ENCODE data around the gene RHOBTB3. TPM values are rescaled to one million over a fixed set of nuclear protein-coding genes. Genes with fewer than 3 reads are reported as not detected.

RHOBTB3 gene, protein sequence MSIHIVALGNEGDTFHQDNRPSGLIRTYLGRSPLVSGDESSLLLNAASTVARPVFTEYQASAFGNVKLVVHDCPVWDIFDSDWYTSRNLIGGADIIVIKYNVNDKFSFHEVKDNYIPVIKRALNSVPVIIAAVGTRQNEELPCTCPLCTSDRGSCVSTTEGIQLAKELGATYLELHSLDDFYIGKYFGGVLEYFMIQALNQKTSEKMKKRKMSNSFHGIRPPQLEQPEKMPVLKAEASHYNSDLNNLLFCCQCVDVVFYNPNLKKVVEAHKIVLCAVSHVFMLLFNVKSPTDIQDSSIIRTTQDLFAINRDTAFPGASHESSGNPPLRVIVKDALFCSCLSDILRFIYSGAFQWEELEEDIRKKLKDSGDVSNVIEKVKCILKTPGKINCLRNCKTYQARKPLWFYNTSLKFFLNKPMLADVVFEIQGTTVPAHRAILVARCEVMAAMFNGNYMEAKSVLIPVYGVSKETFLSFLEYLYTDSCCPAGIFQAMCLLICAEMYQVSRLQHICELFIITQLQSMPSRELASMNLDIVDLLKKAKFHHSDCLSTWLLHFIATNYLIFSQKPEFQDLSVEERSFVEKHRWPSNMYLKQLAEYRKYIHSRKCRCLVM
- 79.7 TPM for total RNA-seq
- long read RNA-seq, full-length matches to known transcripts = 27 of 72 reads
- long read RNA-seq, partial matches to known transcripts = 19 of 72 reads
- long read RNA-seq, other reads (novel, unspliced or antisense) = 26 of 72 reads

DNA sequence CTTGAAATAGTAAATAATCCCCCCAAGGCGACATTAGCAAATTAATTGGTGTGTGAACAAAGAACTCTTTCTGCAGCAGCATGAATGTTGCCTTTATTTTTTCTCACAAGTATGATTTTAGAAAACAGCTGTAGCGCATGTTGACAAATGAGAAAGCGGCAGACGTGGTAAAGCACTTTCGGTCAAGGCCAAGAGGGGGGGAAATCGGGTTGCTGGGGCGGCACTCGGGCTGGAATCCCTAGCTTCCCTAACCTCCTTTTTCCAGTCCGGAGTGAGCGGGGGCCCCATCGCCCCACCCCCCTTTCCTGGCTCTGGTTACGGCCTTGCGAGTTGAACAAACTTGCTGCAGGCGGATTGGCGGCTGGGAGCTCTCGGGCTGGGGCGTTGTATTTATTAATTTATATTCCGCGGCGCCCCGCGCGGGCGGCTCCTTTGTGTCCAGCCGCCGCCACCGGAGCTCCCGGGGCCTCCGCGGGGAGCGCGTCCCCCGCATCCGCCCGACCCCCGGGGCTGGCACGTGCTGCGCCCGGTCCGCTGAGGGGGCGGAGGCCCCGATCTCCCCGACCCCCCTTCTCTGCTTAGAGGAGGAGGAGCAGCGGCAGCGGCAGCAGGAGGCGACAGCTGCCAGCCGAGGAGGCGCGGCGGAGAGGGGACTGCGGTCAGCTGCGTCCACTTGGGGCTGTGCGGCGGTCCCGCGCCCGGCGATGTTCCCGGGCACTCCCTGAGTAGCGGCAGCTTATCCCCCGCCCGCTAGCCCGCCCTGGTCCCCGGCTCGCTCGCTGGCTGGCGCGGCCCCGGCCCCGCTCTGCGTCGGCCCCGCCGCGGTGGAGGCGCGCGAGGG is at the start of gene RHOBTB3:
Gene RHOBTB3 (plus strand): TSS at position 607 of the 841 bp plus-strand sequence. CDS start 347 bp downstream, outside the sequence.
- Histone ChIP-seq H3K4me1 (peaks cover 90% of the 10 kb centered on the region), H3K27me3 (ENCODE audit: low read depth) (no peaks in the 10 kb centered on the region), H3K9me3 (replicated peaks) (no peaks in the 10 kb centered on the region), H3K36me3 (no peaks in the 10 kb centered on the region), H3K27ac (replicated peaks) (peak within 1 kb of the TSS; percentile 97), H3K4me3 (peak within 1 kb of the TSS; percentile 89)
- DNase-seq = peak; percentile 93
- intact Hi-C loops (cut with micrococcal nuclease) = loop anchor here (10.0 kb wide), 1 partner anchor 66 kb away; no protein-coding TSS in a partner anchor
- TF ChIP-seq, protein P1, sequence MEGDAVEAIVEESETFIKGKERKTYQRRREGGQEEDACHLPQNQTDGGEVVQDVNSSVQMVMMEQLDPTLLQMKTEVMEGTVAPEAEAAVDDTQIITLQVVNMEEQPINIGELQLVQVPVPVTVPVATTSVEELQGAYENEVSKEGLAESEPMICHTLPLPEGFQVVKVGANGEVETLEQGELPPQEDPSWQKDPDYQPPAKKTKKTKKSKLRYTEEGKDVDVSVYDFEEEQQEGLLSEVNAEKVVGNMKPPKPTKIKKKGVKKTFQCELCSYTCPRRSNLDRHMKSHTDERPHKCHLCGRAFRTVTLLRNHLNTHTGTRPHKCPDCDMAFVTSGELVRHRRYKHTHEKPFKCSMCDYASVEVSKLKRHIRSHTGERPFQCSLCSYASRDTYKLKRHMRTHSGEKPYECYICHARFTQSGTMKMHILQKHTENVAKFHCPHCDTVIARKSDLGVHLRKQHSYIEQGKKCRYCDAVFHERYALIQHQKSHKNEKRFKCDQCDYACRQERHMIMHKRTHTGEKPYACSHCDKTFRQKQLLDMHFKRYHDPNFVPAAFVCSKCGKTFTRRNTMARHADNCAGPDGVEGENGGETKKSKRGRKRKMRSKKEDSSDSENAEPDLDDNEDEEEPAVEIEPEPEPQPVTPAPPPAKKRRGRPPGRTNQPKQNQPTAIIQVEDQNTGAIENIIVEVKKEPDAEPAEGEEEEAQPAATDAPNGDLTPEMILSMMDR (IDR thresholded peaks at IDR 0.05; ENCODE audit: borderline replicate concordance) = no peak

DNA sequence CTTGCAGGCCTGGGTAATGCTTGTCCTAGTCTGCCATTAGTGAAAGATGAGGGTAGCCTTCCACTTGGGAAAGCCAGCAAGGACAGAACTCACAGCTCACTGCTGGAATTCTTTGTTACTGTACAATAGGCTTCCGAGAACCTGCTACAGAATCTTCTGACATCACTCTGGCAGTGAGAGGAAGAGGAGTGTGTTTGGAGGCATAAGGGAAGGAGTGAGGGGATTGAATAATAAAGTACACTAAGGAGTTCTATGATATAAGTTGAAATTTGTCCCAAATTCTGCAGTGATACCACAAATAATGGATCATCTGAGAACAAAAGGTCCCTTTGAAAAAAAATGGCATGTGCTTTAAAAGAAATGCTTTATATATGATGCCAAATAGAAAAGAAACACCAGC is 48.2 kb upstream of the RHOBTB3 start, which contains the start of gene SPATA9:
Gene SPATA9 (minus strand): TSS at position 101 of the 400 bp plus-strand sequence. CDS start 137 bp downstream, outside the sequence.
- DNase-seq = no peak
- no peaks in the 10 kb centered on the region for H3K9me3 ChIP-seq (replicated peaks)
- no peak within 1 kb of the TSS for H3K4me3 ChIP-seq
- H3K36me3 ChIP-seq = no peaks in the 10 kb centered on the region
- intact Hi-C loops (cut with micrococcal nuclease) = no loop called here
- no peak within 1 kb of the TSS for H3K27ac ChIP-seq (replicated peaks)
- peaks cover 7% of the 10 kb centered on the region for H3K4me1 ChIP-seq
- TF ChIP-seq, protein P1 (IDR thresholded peaks at IDR 0.05; ENCODE audit: borderline replicate concordance) = no peak
- no peaks in the 10 kb centered on the region for H3K27me3 ChIP-seq (ENCODE audit: low read depth)

DNA sequence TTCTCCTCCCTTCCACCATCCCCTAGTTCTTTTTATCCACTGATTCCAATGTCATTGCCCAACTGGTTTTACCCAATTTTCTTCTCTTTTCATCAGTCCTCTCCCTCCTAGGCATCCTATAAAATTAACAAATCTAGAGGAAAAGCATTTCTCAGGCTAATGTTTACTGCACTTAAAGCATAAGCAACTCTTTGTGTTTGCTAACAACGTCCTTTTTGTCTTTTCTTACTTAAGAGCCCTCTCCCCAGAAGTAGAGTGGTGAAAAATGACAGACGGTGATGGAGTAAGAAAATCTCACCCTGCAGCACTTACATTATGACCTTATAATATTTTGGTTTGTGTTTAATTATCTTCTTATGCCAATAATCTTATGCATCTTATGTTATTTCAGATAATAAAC is 46.8 kb upstream of the RHOBTB3 start:
- DNase-seq = no peak
- intact Hi-C loops (cut with micrococcal nuclease) = no loop called here
- Histone ChIP-seq H3K4me1 (peaks cover 7% of the 10 kb centered on the region), H3K36me3 (no peaks in the 10 kb centered on the region), H3K27me3 (ENCODE audit: low read depth) (no peaks in the 10 kb centered on the region), H3K4me3 (no peak overlapping the region), H3K9me3 (replicated peaks) (no peaks in the 10 kb centered on the region), H3K27ac (replicated peaks) (no peak overlapping the region)
- TF ChIP-seq, protein P1 (IDR thresholded peaks at IDR 0.05; ENCODE audit: borderline replicate concordance) = no peak

DNA sequence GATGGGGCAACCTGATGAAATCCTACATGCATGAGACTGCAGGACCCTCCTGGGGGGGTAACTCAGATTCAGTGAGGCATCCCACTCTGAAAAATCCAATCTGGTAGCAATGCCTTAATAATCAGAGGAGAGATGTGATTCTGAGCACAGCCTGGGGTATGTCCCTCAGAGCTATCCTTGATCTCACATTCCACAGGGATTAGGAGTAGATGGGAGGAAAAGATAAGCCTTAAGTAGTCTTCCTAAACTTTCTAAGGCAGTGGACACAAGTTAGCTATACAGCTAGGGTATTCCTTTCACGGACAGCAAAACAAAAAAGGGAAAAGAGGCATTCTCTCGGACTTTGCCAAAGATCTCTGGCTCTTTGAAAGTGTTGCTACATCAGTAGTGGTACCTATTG is 44.5 kb upstream of the RHOBTB3 start:
- Histone ChIP-seq H3K4me1 (peaks cover 7% of the 10 kb centered on the region), H3K27me3 (ENCODE audit: low read depth) (no peaks in the 10 kb centered on the region), H3K4me3 (no peak overlapping the region), H3K27ac (replicated peaks) (no peak overlapping the region), H3K36me3 (no peaks in the 10 kb centered on the region), H3K9me3 (replicated peaks) (no peaks in the 10 kb centered on the region)
- intact Hi-C loops (cut with micrococcal nuclease) = no loop called here
- TF ChIP-seq, protein P1 (IDR thresholded peaks at IDR 0.05; ENCODE audit: borderline replicate concordance) = no peak
- no peak for DNase-seq

DNA sequence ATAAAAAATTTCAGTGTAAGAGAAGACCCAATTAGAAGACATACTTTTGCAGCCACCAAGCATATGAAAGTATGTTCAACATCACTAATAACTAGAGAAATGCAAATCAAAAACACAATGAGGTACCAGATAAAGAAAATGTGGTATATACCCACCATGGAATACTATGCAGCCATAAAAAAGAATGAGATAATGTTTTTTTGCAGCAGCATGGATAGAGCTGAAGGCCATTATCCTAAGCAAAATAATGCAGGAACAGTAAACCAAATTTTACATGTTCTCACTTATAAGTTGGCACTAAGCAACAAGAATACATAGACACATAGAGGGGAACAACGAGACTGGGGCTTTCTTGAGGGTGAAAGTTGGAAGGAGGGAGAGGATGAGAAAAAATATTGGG is 41.5 kb upstream of the RHOBTB3 start:
- DNase-seq = no peak
- Histone ChIP-seq H3K36me3 (no peaks in the 10 kb centered on the region), H3K27me3 (ENCODE audit: low read depth) (no peaks in the 10 kb centered on the region), H3K4me1 (no peaks in the 10 kb centered on the region), H3K4me3 (no peak overlapping the region), H3K9me3 (replicated peaks) (no peaks in the 10 kb centered on the region), H3K27ac (replicated peaks) (no peak overlapping the region)
- TF ChIP-seq, protein P1 (IDR thresholded peaks at IDR 0.05; ENCODE audit: borderline replicate concordance) = no peak
- intact Hi-C loops (cut with micrococcal nuclease) = no loop called here

Measured in left ventricle myocardium inferior (tissue), 1 donor.